ENCODE results near the gene INSRR.

Gene INSRR

GRCh38 chr1:156796340-156797097, 62.4 kb downstream of the INSRR start:
- Histone ChIP-seq H2AFZ (ENCODE audit: low read depth, low read length) (no peak overlapping the region), H3K9ac (ENCODE audit: low read depth, low read length) (no peak overlapping the region), H3K79me2 (ENCODE audit: insufficient read depth, low read length) (no peaks in the 10 kb centered on the region), H3K4me3 (ENCODE audit: low read depth in 1 of 2, low read length in 2 of 2) (no peak overlapping the region), H4K20me1 (ENCODE audit: insufficient read depth, low read length) (peaks cover 2% of the 10 kb centered on the region; the same call in 1 of the 2 replicates), H3K4me1 (ENCODE audit: insufficient read depth, low read length) (no peaks in the 10 kb centered on the region), H3K9me3 (ENCODE audit: insufficient read depth, low read length, severe bottlenecking) (no peaks in the 10 kb centered on the region), H3K27ac (ENCODE audit: low read length) (no peak overlapping the region), H3K27me3 (ENCODE audit: insufficient read depth, low read length, poor library complexity) (no peaks in the 10 kb centered on the region), H3K36me3 (ENCODE audit: insufficient read depth, low read length) (peaks cover 97% of the 10 kb centered on the region), H3K4me2 (ENCODE audit: insufficient read depth, low read length) (no peak overlapping the region)
- DNase-seq: no peak
- TF ChIP-seq, protein P1, sequence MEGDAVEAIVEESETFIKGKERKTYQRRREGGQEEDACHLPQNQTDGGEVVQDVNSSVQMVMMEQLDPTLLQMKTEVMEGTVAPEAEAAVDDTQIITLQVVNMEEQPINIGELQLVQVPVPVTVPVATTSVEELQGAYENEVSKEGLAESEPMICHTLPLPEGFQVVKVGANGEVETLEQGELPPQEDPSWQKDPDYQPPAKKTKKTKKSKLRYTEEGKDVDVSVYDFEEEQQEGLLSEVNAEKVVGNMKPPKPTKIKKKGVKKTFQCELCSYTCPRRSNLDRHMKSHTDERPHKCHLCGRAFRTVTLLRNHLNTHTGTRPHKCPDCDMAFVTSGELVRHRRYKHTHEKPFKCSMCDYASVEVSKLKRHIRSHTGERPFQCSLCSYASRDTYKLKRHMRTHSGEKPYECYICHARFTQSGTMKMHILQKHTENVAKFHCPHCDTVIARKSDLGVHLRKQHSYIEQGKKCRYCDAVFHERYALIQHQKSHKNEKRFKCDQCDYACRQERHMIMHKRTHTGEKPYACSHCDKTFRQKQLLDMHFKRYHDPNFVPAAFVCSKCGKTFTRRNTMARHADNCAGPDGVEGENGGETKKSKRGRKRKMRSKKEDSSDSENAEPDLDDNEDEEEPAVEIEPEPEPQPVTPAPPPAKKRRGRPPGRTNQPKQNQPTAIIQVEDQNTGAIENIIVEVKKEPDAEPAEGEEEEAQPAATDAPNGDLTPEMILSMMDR (IDR thresholded peaks at IDR 0.05; ENCODE audit: borderline replicate concordance, extremely low read depth, low read length, poor library complexity, severe bottlenecking): no peak
- no peak for TF ChIP-seq EZH2 (IDR thresholded peaks at IDR 0.05; ENCODE audit: borderline replicate concordance, low read depth, low read length, severe bottlenecking)
- ATAC-seq (ENCODE audit: insufficient read depth, low read depth): no peak

GRCh38 chr1:156795787-156796186, 63.1 kb downstream of the INSRR start:
- H3K4me2 ChIP-seq (ENCODE audit: insufficient read depth, low read length): no peak overlapping the region
- no peak overlapping the region for H3K9ac ChIP-seq (ENCODE audit: low read depth, low read length)
- no peak overlapping the region for H2AFZ ChIP-seq (ENCODE audit: low read depth, low read length)
- H3K4me3 ChIP-seq (ENCODE audit: low read depth in 1 of 2, low read length in 2 of 2): no peak overlapping the region
- H3K9me3 ChIP-seq (ENCODE audit: insufficient read depth, low read length, severe bottlenecking): no peaks in the 10 kb centered on the region
- TF ChIP-seq, protein P1 (IDR thresholded peaks at IDR 0.05; ENCODE audit: borderline replicate concordance, extremely low read depth, low read length, poor library complexity, severe bottlenecking): no peak
- no peak for TF ChIP-seq EZH2 (IDR thresholded peaks at IDR 0.05; ENCODE audit: borderline replicate concordance, low read depth, low read length, severe bottlenecking)
- ATAC-seq (ENCODE audit: insufficient read depth, low read depth): no peak
- H4K20me1 ChIP-seq (ENCODE audit: insufficient read depth, low read length): peaks cover 2% of the 10 kb centered on the region; the same call in 1 of the 2 replicates
- H3K27me3 ChIP-seq (ENCODE audit: insufficient read depth, low read length, poor library complexity): no peaks in the 10 kb centered on the region
- DNase-seq: no peak
- H3K36me3 ChIP-seq (ENCODE audit: insufficient read depth, low read length): peaks cover 97% of the 10 kb centered on the region
- H3K4me1 ChIP-seq (ENCODE audit: insufficient read depth, low read length): no peaks in the 10 kb centered on the region
- H3K79me2 ChIP-seq (ENCODE audit: insufficient read depth, low read length): no peaks in the 10 kb centered on the region
- no peak overlapping the region for H3K27ac ChIP-seq (ENCODE audit: low read length)

DNA sequence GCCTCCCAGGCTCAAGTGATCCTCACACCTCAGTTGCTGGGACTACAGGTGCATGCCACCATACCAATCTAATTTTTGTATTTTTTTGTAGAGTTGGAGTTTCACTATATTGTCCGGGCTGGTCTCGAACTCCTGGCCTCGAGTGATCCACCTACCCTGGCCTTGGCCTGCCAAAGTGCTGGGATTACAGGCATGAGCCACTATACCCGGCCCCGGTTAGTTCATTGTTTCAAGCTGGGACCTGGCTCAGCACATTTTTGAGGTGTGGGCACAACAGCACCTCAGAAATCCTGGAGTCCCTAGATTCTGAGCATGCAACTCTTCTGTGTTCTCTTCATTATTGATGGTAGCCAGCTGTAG, 63.6 kb downstream of the INSRR start:
- Histone ChIP-seq H3K4me3 (ENCODE audit: low read depth in 1 of 2, low read length in 2 of 2) (no peak overlapping the region), H3K27me3 (ENCODE audit: insufficient read depth, low read length, poor library complexity) (no peaks in the 10 kb centered on the region), H3K4me1 (ENCODE audit: insufficient read depth, low read length) (no peaks in the 10 kb centered on the region), H3K9me3 (ENCODE audit: insufficient read depth, low read length, severe bottlenecking) (no peaks in the 10 kb centered on the region), H3K36me3 (ENCODE audit: insufficient read depth, low read length) (peaks cover 97% of the 10 kb centered on the region), H4K20me1 (ENCODE audit: insufficient read depth, low read length) (peaks cover 2% of the 10 kb centered on the region; the same call in 1 of the 2 replicates), H3K79me2 (ENCODE audit: insufficient read depth, low read length) (no peaks in the 10 kb centered on the region), H3K4me2 (ENCODE audit: insufficient read depth, low read length) (no peak overlapping the region), H3K9ac (ENCODE audit: low read depth, low read length) (no peak overlapping the region), H3K27ac (ENCODE audit: low read length) (no peak overlapping the region), H2AFZ (ENCODE audit: low read depth, low read length) (no peak overlapping the region)
- DNase-seq (no peak), ATAC-seq (ENCODE audit: insufficient read depth, low read depth) (no peak)
- TF ChIP-seq EZH2 (IDR thresholded peaks at IDR 0.05; ENCODE audit: borderline replicate concordance, low read depth, low read length, severe bottlenecking): no peak
- TF ChIP-seq, protein P1 (IDR thresholded peaks at IDR 0.05; ENCODE audit: borderline replicate concordance, extremely low read depth, low read length, poor library complexity, severe bottlenecking): no peak

Measured in DND-41 (cell line).